NOMO-1 treated with dmso at 0.1 percent for 144 hours (cell line): ENCODE measurements around the gene CHPF2.

Source experiments
- DNase-seq: peaks from one replicate; lab custom pipeline; 2025; ENCODE audit not compliant: unreplicated experiment; lab: John Stamatoyannopoulos, UW

The CHPF2 gene

GRCh38 chr7:151232091-151232916, at the start of gene CHPF2:
Gene CHPF2, plus strand, starts transcription at chr7:151232483. Its CDS starts 1,529 bp downstream, at chr7:151234012.
- peak; percentile 82 for DNase-seq

- no peak for DNase-seq
Observed at GRCh38 chr7:151185762-151186639, 46.3 kb upstream of the CHPF2 start.

- DNase-seq, result no peak
Observed at GRCh38 chr7:151186640-151187408, 45.5 kb upstream of the CHPF2 start, which contains the start of gene ASB10. Gene ASB10, minus strand, starts transcription at chr7:151187250. Its CDS starts 120 bp downstream, at chr7:151187130.

GRCh38 chr7:151187409-151188251, 44.7 kb upstream of the CHPF2 start:
- no peak for DNase-seq

DNA sequence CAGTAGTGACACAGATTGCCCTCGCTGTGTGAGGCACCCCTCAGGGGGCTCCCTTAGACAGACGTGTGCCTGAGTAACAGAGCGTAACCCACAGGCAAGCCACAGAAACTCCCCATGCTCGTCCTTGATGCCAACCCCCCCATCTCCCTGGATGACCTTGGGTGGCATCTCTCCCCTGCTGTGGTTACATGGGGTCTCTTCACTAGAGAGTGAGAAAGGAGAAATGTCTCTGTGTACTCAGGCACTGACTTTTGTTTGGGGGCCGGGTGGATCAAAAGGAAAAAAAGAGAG, 44.1 kb upstream of the CHPF2 start:
- no peak for DNase-seq

DNA sequence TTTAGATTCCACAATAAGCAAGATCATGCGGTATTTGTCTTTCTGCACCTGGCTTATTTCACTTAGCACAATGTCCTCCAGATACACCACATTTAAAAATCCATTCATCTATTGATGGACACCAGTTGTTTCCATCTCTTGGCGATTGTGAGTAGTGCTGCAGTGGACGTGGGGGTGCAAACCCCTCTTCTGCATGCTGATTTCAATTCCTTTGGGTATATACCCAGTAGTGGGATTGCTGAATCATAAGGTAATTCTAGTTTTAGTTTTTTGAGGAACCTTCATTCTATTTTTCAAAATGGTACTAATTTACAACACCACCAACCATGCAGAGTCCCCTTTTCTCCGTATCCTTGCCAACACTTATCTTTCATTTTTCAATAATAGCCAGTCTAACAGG, 43.2 kb upstream of the CHPF2 start:
- DNase-seq, result no peak

GRCh38 chr7:151191544-151191943, 40.7 kb upstream of the CHPF2 start:
- no peak for DNase-seq

- DNase-seq, result no peak
Observed at GRCh38 chr7:151192002-151192539, 40.2 kb upstream of the CHPF2 start.

GRCh38 chr7:151193203-151193978, 38.9 kb upstream of the CHPF2 start:
- DNase-seq, result no peak

DNA sequence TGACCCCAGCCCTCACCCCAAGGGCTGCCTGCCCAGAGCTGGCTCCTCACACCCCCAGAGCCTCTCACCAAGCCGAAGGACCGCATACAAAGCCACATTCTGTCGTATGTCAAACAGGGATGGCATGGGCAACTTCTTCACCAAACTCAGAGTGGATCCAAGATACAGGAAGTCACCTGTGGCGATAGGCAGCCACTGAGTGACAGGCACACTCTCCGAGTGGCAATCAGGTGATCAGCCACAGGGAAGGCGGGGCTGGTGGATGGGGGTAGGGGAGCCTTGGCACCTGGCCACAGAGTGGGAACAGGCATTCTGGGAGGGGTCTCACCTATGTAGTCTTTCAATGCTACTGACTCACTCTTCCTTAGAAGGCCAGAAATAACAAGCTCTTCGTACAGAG, 38.1 kb upstream of the CHPF2 start:
- no peak for DNase-seq

DNA sequence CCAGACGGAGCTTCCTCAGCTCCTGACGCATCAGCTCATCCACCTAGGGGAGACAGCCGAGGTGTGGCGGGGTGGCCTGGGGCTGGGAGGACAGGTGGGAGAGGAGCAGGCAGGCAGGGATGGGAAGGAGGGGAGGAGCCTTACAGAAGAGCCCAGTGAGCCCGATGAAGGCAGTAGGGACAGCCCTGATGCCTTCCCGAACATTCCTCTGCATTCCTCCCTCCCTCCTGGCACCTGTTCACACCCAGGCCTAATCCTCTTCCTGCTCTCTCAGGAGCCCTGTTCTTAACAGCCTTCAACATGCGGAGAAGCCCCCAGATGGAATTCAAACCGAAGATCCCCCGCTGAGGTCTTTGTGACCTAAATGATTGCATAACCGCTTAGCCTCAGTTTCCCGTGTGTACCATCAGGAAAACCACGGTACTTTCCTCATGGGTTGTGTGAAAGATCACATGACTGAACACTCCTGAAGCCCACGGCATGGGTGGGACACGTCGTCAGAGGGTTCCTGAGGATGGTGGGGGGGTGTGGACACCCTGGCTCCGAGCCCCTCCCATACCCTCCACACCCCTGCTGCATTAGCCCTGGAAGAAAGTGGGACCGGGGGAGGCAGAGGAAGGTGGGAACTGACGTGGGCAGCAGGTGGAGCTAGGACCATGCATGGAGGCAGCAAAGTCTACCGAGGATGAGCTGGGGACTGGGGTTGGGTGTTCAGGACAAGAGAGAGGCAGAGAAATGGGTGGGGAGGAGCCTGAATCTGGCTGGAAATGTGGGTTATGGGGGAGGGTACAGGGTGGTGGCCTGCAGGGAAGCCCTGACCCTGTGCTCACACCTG, 36.5 kb upstream of the CHPF2 start:
- no peak for DNase-seq

GRCh38 chr7:151197932-151198331, 34.4 kb upstream of the CHPF2 start:
- DNase-seq, result no peak

DNA sequence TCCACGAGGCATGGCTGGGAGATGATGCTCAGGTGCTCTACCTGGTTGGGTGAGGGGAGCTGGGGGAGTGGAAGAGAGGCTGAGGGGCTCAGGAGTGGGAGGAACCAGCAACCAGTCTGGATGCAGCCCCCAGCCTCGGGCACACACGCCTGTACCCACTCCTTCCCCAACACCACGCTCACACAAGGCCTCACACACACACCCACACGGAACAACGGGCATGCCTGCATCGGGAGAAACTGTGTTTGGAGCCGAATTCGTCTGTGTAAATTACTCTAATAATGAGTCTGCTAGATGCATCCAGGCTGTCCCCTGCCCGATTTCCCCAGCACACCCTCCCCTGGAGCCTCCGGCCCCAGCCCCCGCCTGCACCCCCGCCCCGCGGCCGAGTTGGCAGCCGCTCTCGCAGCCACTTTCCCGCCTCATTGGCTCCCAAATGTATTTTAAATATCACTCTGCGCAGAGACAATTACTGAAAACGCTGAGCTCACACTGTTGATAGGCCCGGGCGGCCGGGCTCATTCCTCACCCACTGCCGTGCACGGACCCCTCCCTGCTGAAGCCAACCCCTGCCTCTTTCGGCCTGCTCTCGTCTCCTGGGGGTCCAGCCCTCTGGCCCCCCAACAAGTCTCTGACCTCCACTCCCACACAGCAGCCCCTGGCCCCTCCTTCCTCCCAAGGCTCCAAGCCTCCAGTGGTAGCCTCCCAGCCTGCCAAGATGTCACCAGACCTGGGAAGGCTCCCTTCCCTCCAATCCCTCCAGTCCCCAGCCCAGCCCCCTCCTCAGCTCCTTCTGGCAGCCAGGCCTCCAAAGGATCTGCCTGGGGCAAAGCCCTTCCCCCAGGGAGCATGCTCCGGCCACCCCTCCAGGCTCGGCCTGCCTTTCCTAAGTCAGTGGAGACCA, 33.1 kb upstream of the CHPF2 start:
- DNase-seq, result no peak

DNA sequence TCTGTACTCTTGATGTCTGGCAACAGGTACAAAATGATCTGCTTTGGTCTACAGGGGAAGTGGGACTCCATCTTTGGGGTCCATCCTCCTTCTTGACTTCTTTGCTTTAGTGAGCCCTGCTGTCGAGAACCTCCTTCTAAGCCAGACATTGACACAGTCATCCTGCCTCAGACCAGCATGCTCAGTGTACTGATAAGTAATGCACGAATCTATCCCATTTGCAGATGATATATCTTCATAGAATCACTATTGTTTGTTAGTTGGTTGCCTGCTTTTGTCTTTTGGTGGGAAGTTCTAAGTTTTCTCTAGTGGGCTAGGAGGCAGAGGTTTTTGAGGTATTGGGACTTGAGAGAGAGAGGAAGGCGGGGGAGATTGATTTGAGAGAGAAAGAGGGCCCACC, 30.9 kb upstream of the CHPF2 start:
- no peak for DNase-seq

- no peak for DNase-seq
Observed at GRCh38 chr7:151201751-151202150, 30.5 kb upstream of the CHPF2 start.

- no peak for DNase-seq
Observed at GRCh38 chr7:151202836-151203235, 29.4 kb upstream of the CHPF2 start.

GRCh38 chr7:151204383-151205032, 27.8 kb upstream of the CHPF2 start:
- DNase-seq, result no peak
